Measurements from ENCODE around the gene RBM20. TPM values are rescaled to one million over a fixed set of nuclear protein-coding genes. Genes with fewer than 3 reads are reported as not detected.

RBM20 gene
- 0.10 TPM for total RNA-seq (2021; ENCODE audit: unreplicated experiment)
- 0.40 TPM for polyA plus RNA-seq (2012; ENCODE audit: insufficient read length)
- Bru-seq, nascent RNA: percentile 21 among the genes with signal in this experiment
- percentile 20 among the genes with signal in this experiment for BruChase-seq, experiment 1, labeled RNA remaining after a 2-hour chase
- BruChase-seq, experiment 2, labeled RNA remaining after a 6-hour chase: percentile 16 among the genes with signal in this experiment
- long read RNA-seq: 0 reads

DNA sequence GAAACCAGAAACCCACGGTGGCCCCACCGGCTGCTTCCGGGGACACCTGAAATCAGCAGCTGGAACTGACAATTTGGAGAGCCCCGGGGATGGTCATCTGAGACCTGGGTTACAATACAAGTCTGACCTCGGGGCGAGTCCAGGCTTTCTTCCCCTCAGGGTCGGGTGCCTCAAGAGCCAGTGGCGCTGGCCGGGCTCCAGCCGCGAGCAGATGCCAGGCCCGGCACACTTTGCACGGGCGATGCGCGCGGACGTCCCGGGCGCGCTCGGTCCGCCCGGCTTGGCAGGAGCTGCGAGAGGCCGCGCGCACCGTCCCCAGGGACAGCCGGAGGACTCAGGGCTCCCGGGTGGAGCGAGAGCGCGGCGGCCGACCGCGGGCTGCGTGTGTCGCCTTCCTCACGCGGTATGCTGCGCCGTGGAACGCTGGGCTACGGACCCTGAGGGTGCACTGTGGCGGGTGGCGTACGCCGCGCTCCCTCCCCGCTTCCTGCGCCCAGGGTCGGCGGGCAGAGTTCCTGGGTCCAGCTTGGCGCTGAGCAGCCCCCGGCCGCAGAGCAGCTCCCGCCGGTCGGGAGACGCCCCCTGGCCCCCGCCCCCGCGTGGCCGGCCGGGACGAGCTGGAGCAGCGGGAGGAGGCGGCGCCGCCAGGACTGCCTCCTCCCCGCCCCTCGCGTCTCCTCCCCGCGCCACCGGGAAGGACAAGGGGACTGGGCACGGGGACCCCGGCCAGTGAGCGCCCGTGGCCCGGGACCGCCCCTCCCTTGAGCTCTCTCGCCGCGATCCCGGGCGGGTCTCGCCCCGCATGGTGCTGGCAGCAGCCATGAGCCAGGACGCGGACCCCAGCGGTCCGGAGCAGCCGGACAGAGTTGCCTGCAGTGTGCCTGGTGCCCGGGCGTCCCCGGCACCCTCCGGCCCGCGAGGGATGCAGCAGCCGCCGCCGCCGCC lies at the start of gene RBM20:
TSS of gene RBM20 (plus strand) at position 684 of the 945 bp plus-strand sequence. CDS start at position 803, 119 bp downstream.
- H3K4me1 ChIP-seq (ENCODE audit: control insufficient read depth, insufficient read depth, low read length): peaks cover 17% of the 10 kb centered on the region
- peak within 1 kb of the TSS; percentile 48 to 52 for H3K4me3 ChIP-seq (ENCODE audit: low read depth in 2 of 2, low read length in 2 of 2)
- intact Hi-C loops (cut with micrococcal nuclease; ENCODE audit: unreplicated experiment): no loop called here
- ChIA-PET CTCF (no interaction called here), POLR2A (interaction anchor here (0.5 kb wide), 1 partner anchor 36 kb away, joined by 5 read pairs; no protein-coding TSS in a partner anchor)
- ATAC-seq (peak; percentile 82), DNase-seq (ENCODE audit: low read depth, low spot score) (no peak)
- BruUV-seq (replicated peaks): no TSS peak
- H3K9me3 ChIP-seq (ENCODE audit: control insufficient read depth, insufficient read depth, low read depth, low read length): no peaks in the 10 kb centered on the region
- in situ Hi-C loops (cut with HindIII; ENCODE audit: low pct_unique_long_range_greater_than_20kb, low sequenced_read_pairs): no loop called here
- no peaks in the 10 kb centered on the region; the same call in 1 of the 2 replicates for H3K36me3 ChIP-seq (ENCODE audit: control insufficient read depth, insufficient read depth, low read length)
- TF ChIP-seq, protein P1, sequence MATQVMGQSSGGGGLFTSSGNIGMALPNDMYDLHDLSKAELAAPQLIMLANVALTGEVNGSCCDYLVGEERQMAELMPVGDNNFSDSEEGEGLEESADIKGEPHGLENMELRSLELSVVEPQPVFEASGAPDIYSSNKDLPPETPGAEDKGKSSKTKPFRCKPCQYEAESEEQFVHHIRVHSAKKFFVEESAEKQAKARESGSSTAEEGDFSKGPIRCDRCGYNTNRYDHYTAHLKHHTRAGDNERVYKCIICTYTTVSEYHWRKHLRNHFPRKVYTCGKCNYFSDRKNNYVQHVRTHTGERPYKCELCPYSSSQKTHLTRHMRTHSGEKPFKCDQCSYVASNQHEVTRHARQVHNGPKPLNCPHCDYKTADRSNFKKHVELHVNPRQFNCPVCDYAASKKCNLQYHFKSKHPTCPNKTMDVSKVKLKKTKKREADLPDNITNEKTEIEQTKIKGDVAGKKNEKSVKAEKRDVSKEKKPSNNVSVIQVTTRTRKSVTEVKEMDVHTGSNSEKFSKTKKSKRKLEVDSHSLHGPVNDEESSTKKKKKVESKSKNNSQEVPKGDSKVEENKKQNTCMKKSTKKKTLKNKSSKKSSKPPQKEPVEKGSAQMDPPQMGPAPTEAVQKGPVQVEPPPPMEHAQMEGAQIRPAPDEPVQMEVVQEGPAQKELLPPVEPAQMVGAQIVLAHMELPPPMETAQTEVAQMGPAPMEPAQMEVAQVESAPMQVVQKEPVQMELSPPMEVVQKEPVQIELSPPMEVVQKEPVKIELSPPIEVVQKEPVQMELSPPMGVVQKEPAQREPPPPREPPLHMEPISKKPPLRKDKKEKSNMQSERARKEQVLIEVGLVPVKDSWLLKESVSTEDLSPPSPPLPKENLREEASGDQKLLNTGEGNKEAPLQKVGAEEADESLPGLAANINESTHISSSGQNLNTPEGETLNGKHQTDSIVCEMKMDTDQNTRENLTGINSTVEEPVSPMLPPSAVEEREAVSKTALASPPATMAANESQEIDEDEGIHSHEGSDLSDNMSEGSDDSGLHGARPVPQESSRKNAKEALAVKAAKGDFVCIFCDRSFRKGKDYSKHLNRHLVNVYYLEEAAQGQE (IDR thresholded peaks at IDR 0.05; ENCODE audit: insufficient read depth in 1 of 2, low read depth in 2 of 2, low read length in 1 of 2): no peak
- TF ChIP-seq SIN3A (IDR thresholded peaks at IDR 0.05; ENCODE audit: borderline replicate concordance, insufficient read depth, low read depth, low read length) (no peak), TCF7L2 (IDR thresholded peaks at IDR 0.05; ENCODE audit: low read depth, low read length) (no peak), POLR2AphosphoS5 (IDR thresholded peaks at IDR 0.05; ENCODE audit: low read depth, low read length) (no peak)
- TF ChIP-seq, protein P2, sequence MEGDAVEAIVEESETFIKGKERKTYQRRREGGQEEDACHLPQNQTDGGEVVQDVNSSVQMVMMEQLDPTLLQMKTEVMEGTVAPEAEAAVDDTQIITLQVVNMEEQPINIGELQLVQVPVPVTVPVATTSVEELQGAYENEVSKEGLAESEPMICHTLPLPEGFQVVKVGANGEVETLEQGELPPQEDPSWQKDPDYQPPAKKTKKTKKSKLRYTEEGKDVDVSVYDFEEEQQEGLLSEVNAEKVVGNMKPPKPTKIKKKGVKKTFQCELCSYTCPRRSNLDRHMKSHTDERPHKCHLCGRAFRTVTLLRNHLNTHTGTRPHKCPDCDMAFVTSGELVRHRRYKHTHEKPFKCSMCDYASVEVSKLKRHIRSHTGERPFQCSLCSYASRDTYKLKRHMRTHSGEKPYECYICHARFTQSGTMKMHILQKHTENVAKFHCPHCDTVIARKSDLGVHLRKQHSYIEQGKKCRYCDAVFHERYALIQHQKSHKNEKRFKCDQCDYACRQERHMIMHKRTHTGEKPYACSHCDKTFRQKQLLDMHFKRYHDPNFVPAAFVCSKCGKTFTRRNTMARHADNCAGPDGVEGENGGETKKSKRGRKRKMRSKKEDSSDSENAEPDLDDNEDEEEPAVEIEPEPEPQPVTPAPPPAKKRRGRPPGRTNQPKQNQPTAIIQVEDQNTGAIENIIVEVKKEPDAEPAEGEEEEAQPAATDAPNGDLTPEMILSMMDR (IDR thresholded peaks at IDR 0.05): no peak
- peaks cover 65% of the 10 kb centered on the region for H3K27me3 ChIP-seq (ENCODE audit: control insufficient read depth, insufficient read depth, low read length)
- H3K27ac ChIP-seq (ENCODE audit: low read length): no peak within 1 kb of the TSS

DNA sequence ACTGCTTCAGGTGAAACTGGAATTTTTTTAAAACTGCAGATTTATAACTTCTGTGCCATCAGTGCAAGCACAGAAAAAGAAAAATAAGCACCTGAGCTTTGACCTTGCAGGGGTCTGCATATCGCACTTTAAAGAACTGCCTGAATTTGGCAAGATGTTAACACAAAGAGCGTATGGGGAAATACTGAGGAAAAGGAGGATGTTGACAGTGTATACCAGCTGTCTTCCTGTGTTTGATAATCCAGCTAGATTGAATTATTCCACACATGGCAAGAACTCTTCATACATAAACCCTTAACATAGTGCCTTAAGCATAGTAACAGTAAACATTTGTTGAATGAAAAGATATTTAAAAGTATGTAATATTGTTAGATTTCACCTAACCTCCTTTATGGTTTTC lies 46.7 kb upstream of the RBM20 start:
- Histone ChIP-seq H3K4me3 (ENCODE audit: low read depth in 2 of 2, low read length in 2 of 2) (no peak overlapping the region), H3K36me3 (ENCODE audit: control insufficient read depth, insufficient read depth, low read length) (peaks cover 66% of the 10 kb centered on the region), H3K9me3 (ENCODE audit: control insufficient read depth, insufficient read depth, low read depth, low read length) (no peaks in the 10 kb centered on the region), H3K4me1 (ENCODE audit: control insufficient read depth, insufficient read depth, low read length) (no peaks in the 10 kb centered on the region), H3K27me3 (ENCODE audit: control insufficient read depth, insufficient read depth, low read length) (no peaks in the 10 kb centered on the region), H3K27ac (ENCODE audit: low read length) (no peak overlapping the region)
- ChIA-PET POLR2A (no interaction called here), CTCF (interaction anchor here (0.7 kb wide), 1 partner anchor 293 kb away, joined by 4 read pairs; the partner anchor contains the start of gene SMNDC1)
- intact Hi-C loops (cut with micrococcal nuclease; ENCODE audit: unreplicated experiment) (no loop called here), in situ Hi-C loops (cut with HindIII; ENCODE audit: low pct_unique_long_range_greater_than_20kb, low sequenced_read_pairs) (no loop called here)
- ATAC-seq: no peak
- TF ChIP-seq POLR2AphosphoS5 (IDR thresholded peaks at IDR 0.05; ENCODE audit: low read depth, low read length) (no peak), TCF7L2 (IDR thresholded peaks at IDR 0.05; ENCODE audit: low read depth, low read length) (no peak), SIN3A (IDR thresholded peaks at IDR 0.05; ENCODE audit: borderline replicate concordance, insufficient read depth, low read depth, low read length) (no peak)
- TF ChIP-seq, protein P2 (IDR thresholded peaks at IDR 0.05): no peak
- TF ChIP-seq, protein P1 (IDR thresholded peaks at IDR 0.05; ENCODE audit: insufficient read depth in 1 of 2, low read depth in 2 of 2, low read length in 1 of 2): no peak
- DNase-seq (ENCODE audit: low read depth, low spot score): no peak
- no TSS peak for BruUV-seq (replicated peaks)

All from Panc1 (cell line).